Measurements from ENCODE around the gene BMERB1.

GRCh38 chr16:15578824-15579223 is 144.4 kb downstream of the BMERB1 start:
- TF ChIP-seq CTCF (IDR thresholded peaks at IDR 0.05; ENCODE audit: insufficient read depth, low read depth, low read length) (no peak), EZH2 (IDR thresholded peaks at IDR 0.05; ENCODE audit: insufficient read depth, low read length) (no peak)

Data from astrocyte (in vitro differentiated cells and primary cell).